IMR-90 (cell line): ENCODE data around the gene AK3. TPM values are rescaled to one million over a fixed set of nuclear protein-coding genes. Genes with fewer than 3 reads are reported as not detected.
A peak's percentile ranks its signal among the peaks of the same experiment; 100 is the strongest.

ENCODE experiments used
- ATAC-seq: fragments of 200-7000 bp; cut with Tn5 transposase; 2 replicates; pipeline ENCODE4 v1.9.1; 2020; ENCODE audit warnings: low read depth, mild to moderate bottlenecking, moderate library complexity
- BruUV-seq: library from RNA; stranded (reverse); fragments of 400-500 nt; replicated peaks from 2 replicates; lab custom pipeline; 2021; lab: Mats Ljungman, UMichigan
- CTCF ChIA-PET: fragments of 300-600 bp; formaldehyde crosslinking; extraction: SDS; loops from one replicate; lab custom pipeline; 2021; ENCODE audit warnings: antibody characterized with exemption; lab: Yijun Ruan, JAX
- POLR2A ChIA-PET: fragments of 300-600 bp; sonication (Branson Sonifier 250); formaldehyde crosslinking; loops from one replicate; lab custom pipeline; 2022; ENCODE audit warnings: antibody characterized with exemption; ENCODE audit not compliant: unreplicated experiment; lab: Charles Lee
- DNase-seq: peaks from one replicate; pipeline ENCODE4 v3.0.0; 2013
- H2AFZ ChIP-seq: replicated peaks from 2 replicates; pipeline ENCODE3; 2013; ENCODE audit warnings: low read length, mild to moderate bottlenecking; ENCODE audit not compliant: poor library complexity
- H2AK5ac ChIP-seq: 2 replicates; pipeline ENCODE4 v1.6.1; 2013; ENCODE audit warnings: low read depth, low read length, inconsistent platforms
- H2AK9ac ChIP-seq: replicated peaks from 2 replicates; pipeline ENCODE3; 2013; ENCODE audit warnings: mild to moderate bottlenecking, low read depth, low read length, moderate library complexity; ENCODE audit not compliant: poor library complexity
- H2BK120ac ChIP-seq: 2 replicates; pipeline ENCODE4 v1.6.1; 2013; ENCODE audit warnings: low read depth, low read length, inconsistent platforms
- H2BK15ac ChIP-seq: 3 replicates; pipeline ENCODE4 v1.6.1; 2013; ENCODE audit warnings: low read depth, low read length, inconsistent platforms
- H2BK20ac ChIP-seq: 2 replicates; pipeline ENCODE4 v1.6.1; 2013; ENCODE audit warnings: low read depth, mild to moderate bottlenecking, inconsistent platforms, low read length, moderate library complexity
- H2BK5ac ChIP-seq: 2 replicates; pipeline ENCODE4 v1.6.1; 2013; ENCODE audit warnings: mild to moderate bottlenecking, low read depth, low read length, inconsistent platforms; ENCODE audit not compliant: poor library complexity, severe bottlenecking
- H3K14ac ChIP-seq: replicated peaks from 2 replicates; pipeline ENCODE4 v1.6.1; 2013; ENCODE audit warnings: low read depth, low read length, inconsistent platforms
- H3K18ac ChIP-seq: 2 replicates; pipeline ENCODE4 v1.6.1; 2013; ENCODE audit warnings: low read depth, low read length, control low read depth
- H3K23ac ChIP-seq: 2 replicates; pipeline ENCODE4 v1.6.1; 2013; ENCODE audit warnings: low read depth, low read length, inconsistent platforms
- H3K27ac ChIP-seq: 2 replicates; pipeline ENCODE4 v1.5.1; 2013; ENCODE audit warnings: mild to moderate bottlenecking, control low read depth, low read length; ENCODE audit not compliant: insufficient read depth
- H3K27me3 ChIP-seq: 2 replicates; pipeline ENCODE4 v1.6.1; 2013; ENCODE audit warnings: low read length; ENCODE audit not compliant: control insufficient read depth, insufficient read depth
- H3K36me3 ChIP-seq: 2 replicates; pipeline ENCODE4 v1.6.1; 2013; ENCODE audit warnings: low read length, mixed read lengths; ENCODE audit not compliant: control insufficient read depth, insufficient read depth
- H3K4ac ChIP-seq: 2 replicates; pipeline ENCODE4 v1.6.1; 2013; ENCODE audit warnings: low read depth, low read length, inconsistent platforms
- H3K4me1 ChIP-seq: 2 replicates; pipeline ENCODE4 v1.6.1; 2013; ENCODE audit warnings: low read length, mixed read lengths; ENCODE audit not compliant: control insufficient read depth, insufficient read depth
- H3K4me2 ChIP-seq: 2 replicates; pipeline ENCODE4 v1.6.1; 2013; ENCODE audit warnings: low read depth, mild to moderate bottlenecking, control low read depth, low read length, moderate library complexity
- H3K4me3 ChIP-seq: 2 replicates; pipeline ENCODE4 v1.5.1; 2013; ENCODE audit warnings: low read depth, mild to moderate bottlenecking, control low read depth, low read length, moderate library complexity; ENCODE audit not compliant: insufficient read depth
- H3K56ac ChIP-seq: 2 replicates; pipeline ENCODE4 v1.6.1; 2013; ENCODE audit warnings: low read length, inconsistent platforms; ENCODE audit not compliant: insufficient read depth; ENCODE audit errors: extremely low read depth
- H3K79me1 ChIP-seq, 2 experiments: 2 replicates each; pipeline ENCODE4 v1.6.1; 2013; ENCODE audit warnings: low read length in 2 of 2, inconsistent platforms in 1 of 2, low read depth in 1 of 2
- H3K9ac ChIP-seq: 2 replicates; pipeline ENCODE4 v1.6.1; 2013; ENCODE audit warnings: low read depth, low read length, control low read depth
- H3K9me1 ChIP-seq: 2 replicates; pipeline ENCODE4 v1.6.1; 2013; ENCODE audit warnings: low read length, inconsistent platforms; ENCODE audit not compliant: insufficient read depth
- H3K9me3 ChIP-seq: 2 replicates; pipeline ENCODE4 v1.6.1; 2013; ENCODE audit warnings: low read length; ENCODE audit not compliant: control insufficient read depth, insufficient read depth
- H4K20me1 ChIP-seq: 2 replicates; pipeline ENCODE4 v1.6.1; 2013; ENCODE audit warnings: low read length, inconsistent platforms; ENCODE audit not compliant: insufficient read depth
- H4K5ac ChIP-seq: 2 replicates; pipeline ENCODE4 v1.6.1; 2013; ENCODE audit warnings: mild to moderate bottlenecking, low read depth, low read length, control low read depth
- H4K8ac ChIP-seq, 2 experiments: 2 replicates each; pipeline ENCODE4 v1.6.1; 2013; ENCODE audit warnings: low read depth in 2 of 2, low read length in 2 of 2, control low read depth in 1 of 2, inconsistent platforms in 1 of 2
- H4K91ac ChIP-seq: 2 replicates; pipeline ENCODE4 v1.6.1; 2013; ENCODE audit warnings: low read depth, low read length, inconsistent platforms; ENCODE audit not compliant: insufficient read depth
- BHLHE40 ChIP-seq: fragments of 150-350 bp; IDR thresholded peaks from 2 replicates; pipeline ENCODE4 v1.6.1; 2016; ENCODE audit warnings: mild to moderate bottlenecking, low read depth, low read length
- CEBPB ChIP-seq: IDR thresholded peaks from 2 replicates; pipeline ENCODE4 v1.6.1; 2012; ENCODE audit warnings: low read depth, low read length, improper control_type of control experiment
- CHD1 ChIP-seq: IDR thresholded peaks from 2 replicates; pipeline ENCODE4 v1.6.1; 2012; ENCODE audit warnings: low read depth, low read length, improper control_type of control experiment
- CTCF ChIP-seq: conservative IDR thresholded peaks from 2 replicates; pipeline ENCODE4 v1.5.1; 2012; ENCODE audit warnings: mild to moderate bottlenecking, low read depth, low read length, improper control_type of control experiment
- ELK1 ChIP-seq: fragments of 150-350 bp; IDR thresholded peaks from 2 replicates; pipeline ENCODE4 v1.6.1; 2016; ENCODE audit warnings: low read depth, mild to moderate bottlenecking, low read length, moderate library complexity, borderline replicate concordance
- FOS ChIP-seq: fragments of 150-350 bp; IDR thresholded peaks from 2 replicates; pipeline ENCODE4 v1.6.1; 2016; ENCODE audit warnings: low read depth, low read length
- MAFK ChIP-seq: IDR thresholded peaks from 2 replicates; pipeline ENCODE4 v1.6.1; 2012; ENCODE audit warnings: low read depth, low read length, improper control_type of control experiment
- MAZ ChIP-seq: IDR thresholded peaks from 2 replicates; pipeline ENCODE4 v1.6.1; 2012; ENCODE audit warnings: low read depth, mild to moderate bottlenecking, low read length, improper control_type of control experiment, moderate library complexity, borderline replicate concordance
- MXI1 ChIP-seq: IDR thresholded peaks from 2 replicates; pipeline ENCODE4 v1.6.1; 2012; ENCODE audit warnings: low read depth, mild to moderate bottlenecking, low read length, moderate library complexity, borderline replicate concordance
- NFE2L2 ChIP-seq: fragments of 150-350 bp; IDR thresholded peaks from 2 replicates; pipeline ENCODE4 v1.6.1; 2016; ENCODE audit warnings: low read depth, mild to moderate bottlenecking, low read length
- POLR2A ChIP-seq: IDR thresholded peaks from 2 replicates; pipeline ENCODE4 v1.6.1; 2012; ENCODE audit warnings: mild to moderate bottlenecking, low read depth, low read length
- RAD21 ChIP-seq: IDR thresholded peaks from 2 replicates; pipeline ENCODE4 v1.6.1; 2012; ENCODE audit warnings: low read length, improper control_type of control experiment
- RCOR1 ChIP-seq: IDR thresholded peaks from 2 replicates; pipeline ENCODE4 v1.6.1; 2012; ENCODE audit warnings: mild to moderate bottlenecking, low read length, improper control_type of control experiment; ENCODE audit not compliant: insufficient replicate concordance
- RFX5 ChIP-seq: IDR thresholded peaks from 2 replicates; pipeline ENCODE4 v1.8.0; 2012; ENCODE audit warnings: low read depth, mild to moderate bottlenecking, low read length, moderate library complexity
- SMC3 ChIP-seq: fragments of 150-350 bp; IDR thresholded peaks from 2 replicates; pipeline ENCODE4 v1.6.1; 2016; ENCODE audit warnings: low read depth, mild to moderate bottlenecking, antibody characterized with exemption, low read length, moderate library complexity
- WGBS, 2 experiments: methylation state at CpG; one replicate each; pipeline versions ENCODE4 v1.1.5 to v1.1.7; 2013; ENCODE audit warnings: missing lambda C conversion rate in 2 of 2; ENCODE audit not compliant: insufficient read length in 1 of 2; ENCODE audit errors: extremely low coverage in 2 of 2; 5-methylcytosine and 5-hydroxymethylcytosine counted together
- dilution Hi-C: fragments of 300-500 bp; cut with HindIII; formaldehyde crosslinking; loops from one replicate; pipeline ENCODE4 v1.14.3; 2018; ENCODE audit warnings: low sequenced_read_pairs; ENCODE audit not compliant: unreplicated experiment
- in situ Hi-C: fragments of 300-500 bp; cut with MboI; formaldehyde crosslinking; loops from 3 replicates; pipeline ENCODE4 v1.14.3; 2019; ENCODE audit warnings: low sequenced_read_pairs, inconsistent platforms, mixed read lengths
- intact Hi-C: fragments of 100-400 bp; cut with micrococcal nuclease; formaldehyde crosslinking; loops from 2 replicates; pipeline ENCODE4 v1.10.0; 2022
- polyA plus RNA-seq, 3 experiments: library from polyadenylated mRNA; depleted of rRNA; stranded (reverse); fragments of >200 nt; gene quantifications; 2 replicates each; pipeline ENCODE4 v1.2.3, GENCODE V29; 2012; ENCODE audit warnings: low replicate concordance in 1 of 3
- total RNA-seq: library from RNA; depleted of rRNA; stranded (reverse); fragments of >200 nt; gene quantifications from 2 replicates; pipeline ENCODE4 v1.2.3, GENCODE V29; 2012

AK3 gene
- total and polyA plus RNA-seq, 2 of the 4 experiments (the other 2 are of a cell fraction) = 24.7 to 26.2 TPM

- H3K9ac ChIP-seq = no peak overlapping the region
Measured at GRCh38 chr9:4689687-4690104, 51.3 kb downstream of the AK3 start.

More at GRCh38 chr9:4689687-4690104, 51.3 kb downstream of the AK3 start:
- DNase-seq (peak; percentile 31), ATAC-seq (no peak)
- Histone ChIP-seq H4K91ac (no peak overlapping the region), H3K9me3 (no peaks in the 10 kb centered on the region), H3K4me2 (no peak overlapping the region), H3K4me1 (peaks cover 2% of the 10 kb centered on the region), H2BK5ac (no peak overlapping the region), H2BK120ac (no peak overlapping the region), H3K14ac (no peak overlapping the region), H3K9me1 (peaks cover 10% of the 10 kb centered on the region), H3K56ac (no peak overlapping the region), H2AFZ (no peak overlapping the region), H2AK9ac (no peak overlapping the region), H3K18ac (no peak overlapping the region), H4K8ac (no peak overlapping the region), H2BK15ac (no peak overlapping the region), H3K4me3 (no peak overlapping the region), H4K20me1 (peaks cover 7% of the 10 kb centered on the region; the same call in 1 of the 2 replicates), H3K4ac (no peak overlapping the region), H3K79me1 (peaks cover 9 to 56% of the 10 kb centered on the region in 2 experiments), H3K36me3 (peaks cover 25% of the 10 kb centered on the region), H3K23ac (no peak overlapping the region), H4K5ac (no peak overlapping the region), H2AK5ac (no peak overlapping the region), H3K27me3 (no peaks in the 10 kb centered on the region), H2BK20ac (no peak overlapping the region), H3K27ac (no peak overlapping the region)
- POLR2A ChIA-PET = no interaction called here
- no peak for TF ChIP-seq NFE2L2
- TF ChIP-seq CTCF = no peak
- TF ChIP-seq BHLHE40 = no peak
- TF ChIP-seq RAD21 = no peak
- TF ChIP-seq CHD1 = no peak
- TF ChIP-seq POLR2A = no peak
- no peak for TF ChIP-seq RCOR1
- TF ChIP-seq FOS = no peak
- no peak for TF ChIP-seq MAZ
- no peak for TF ChIP-seq MXI1
- TF ChIP-seq MAFK = no peak
- TF ChIP-seq CEBPB = no peak
- TF ChIP-seq RFX5 = no peak
- TF ChIP-seq SMC3 = no peak
- no peak for TF ChIP-seq ELK1
- intact Hi-C loops (no loop called here), dilution Hi-C loops (no loop called here), in situ Hi-C loops (loop anchor here (25.0 kb wide), 1 partner anchor 577 kb away; no protein-coding TSS in a partner anchor)
- BruUV-seq = no TSS peak
- CTCF ChIA-PET = no interaction called here
- WGBS, 2 experiments = no CpG with 5 or more reads among the region's 1 CpG
